ENCODE measurements around the gene SLCO2B1. TPM values are rescaled to one million over a fixed set of nuclear protein-coding genes. Genes with fewer than 3 reads are reported as not detected.

The SLCO2B1 gene
- total and polyA plus RNA-seq, 2 experiments from 2014 or later, result 0.07 TPM; not detected in 1

DNA sequence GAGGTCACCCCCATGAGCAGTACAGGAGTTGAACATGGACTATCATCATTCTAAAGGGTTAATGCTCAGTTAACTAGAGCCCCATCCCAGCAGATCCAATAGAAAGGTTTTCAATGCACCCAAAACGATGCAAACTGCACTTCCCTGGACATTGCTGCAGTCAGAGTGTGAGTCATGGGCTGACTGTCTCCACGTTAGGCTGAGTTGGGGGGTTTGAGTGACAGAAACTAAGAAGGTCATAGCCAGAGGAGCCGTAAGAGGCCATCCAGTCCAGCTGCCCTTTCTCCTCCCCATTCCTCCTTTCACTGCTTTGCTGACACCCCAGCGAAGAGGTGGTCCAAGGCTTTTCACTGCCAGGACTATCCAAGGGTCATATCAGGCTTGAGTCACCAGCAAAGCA is 43.7 kb upstream of the SLCO2B1 start:
- Histone ChIP-seq H3K27me3 (no peaks in the 10 kb centered on the region), H3K4me3 (no peak overlapping the region), H3K4me1 (ENCODE audit: low read depth) (no peaks in the 10 kb centered on the region), H3K36me3 (no peaks in the 10 kb centered on the region), H3K27ac (no peak overlapping the region), H3K9me3 (ENCODE audit: low read depth) (no peaks in the 10 kb centered on the region)
- peak in 1 of 2 donors; percentile 28 for DNase-seq (ENCODE audit: low read depth in 1 of 2, low spot score in 1 of 2)
- TF ChIP-seq, protein P1, sequence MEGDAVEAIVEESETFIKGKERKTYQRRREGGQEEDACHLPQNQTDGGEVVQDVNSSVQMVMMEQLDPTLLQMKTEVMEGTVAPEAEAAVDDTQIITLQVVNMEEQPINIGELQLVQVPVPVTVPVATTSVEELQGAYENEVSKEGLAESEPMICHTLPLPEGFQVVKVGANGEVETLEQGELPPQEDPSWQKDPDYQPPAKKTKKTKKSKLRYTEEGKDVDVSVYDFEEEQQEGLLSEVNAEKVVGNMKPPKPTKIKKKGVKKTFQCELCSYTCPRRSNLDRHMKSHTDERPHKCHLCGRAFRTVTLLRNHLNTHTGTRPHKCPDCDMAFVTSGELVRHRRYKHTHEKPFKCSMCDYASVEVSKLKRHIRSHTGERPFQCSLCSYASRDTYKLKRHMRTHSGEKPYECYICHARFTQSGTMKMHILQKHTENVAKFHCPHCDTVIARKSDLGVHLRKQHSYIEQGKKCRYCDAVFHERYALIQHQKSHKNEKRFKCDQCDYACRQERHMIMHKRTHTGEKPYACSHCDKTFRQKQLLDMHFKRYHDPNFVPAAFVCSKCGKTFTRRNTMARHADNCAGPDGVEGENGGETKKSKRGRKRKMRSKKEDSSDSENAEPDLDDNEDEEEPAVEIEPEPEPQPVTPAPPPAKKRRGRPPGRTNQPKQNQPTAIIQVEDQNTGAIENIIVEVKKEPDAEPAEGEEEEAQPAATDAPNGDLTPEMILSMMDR (IDR thresholded peaks at IDR 0.05; ENCODE audit: low read depth, low read length), result no peak

DNA sequence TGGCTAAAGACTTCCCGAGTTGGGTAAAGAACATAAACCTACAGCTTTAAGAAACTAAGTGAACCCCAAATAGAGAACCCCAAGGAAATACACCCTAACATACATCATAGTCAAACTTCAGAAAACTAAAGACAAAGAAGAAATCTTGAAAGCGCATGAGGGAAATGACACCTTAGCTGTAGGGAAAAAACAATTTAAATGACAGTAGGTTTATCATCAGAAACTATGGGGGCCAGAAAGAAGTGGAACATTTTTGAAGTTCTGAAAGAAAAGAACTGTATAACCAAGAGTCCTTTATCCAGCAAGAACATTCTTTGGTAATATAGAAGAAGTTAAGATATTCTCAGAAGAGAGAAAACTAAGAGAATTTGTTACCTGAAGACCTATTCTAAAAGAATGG is 38.7 kb upstream of the SLCO2B1 start:
- no peaks in the 10 kb centered on the region for H3K9me3 ChIP-seq (ENCODE audit: low read depth)
- no peaks in the 10 kb centered on the region for H3K4me1 ChIP-seq (ENCODE audit: low read depth)
- no peaks in the 10 kb centered on the region for H3K27me3 ChIP-seq
- H3K4me3 ChIP-seq, result no peak overlapping the region
- TF ChIP-seq, protein P1 (IDR thresholded peaks at IDR 0.05; ENCODE audit: low read depth, low read length), result no peak
- DNase-seq (ENCODE audit: low read depth in 1 of 2, low spot score in 1 of 2), result no peak
- H3K27ac ChIP-seq, result no peak overlapping the region
- H3K36me3 ChIP-seq, result no peaks in the 10 kb centered on the region

GRCh38 chr11:75113030-75113429 is 37.9 kb upstream of the SLCO2B1 start:
- DNase-seq (ENCODE audit: low read depth in 1 of 2, low spot score in 1 of 2), result no peak
- no peaks in the 10 kb centered on the region for H3K27me3 ChIP-seq
- no peaks in the 10 kb centered on the region for H3K4me1 ChIP-seq (ENCODE audit: low read depth)
- H3K27ac ChIP-seq, result no peak overlapping the region
- TF ChIP-seq, protein P1 (IDR thresholded peaks at IDR 0.05; ENCODE audit: low read depth, low read length), result no peak
- H3K4me3 ChIP-seq, result no peak overlapping the region
- no peaks in the 10 kb centered on the region for H3K36me3 ChIP-seq
- no peaks in the 10 kb centered on the region for H3K9me3 ChIP-seq (ENCODE audit: low read depth)

DNA sequence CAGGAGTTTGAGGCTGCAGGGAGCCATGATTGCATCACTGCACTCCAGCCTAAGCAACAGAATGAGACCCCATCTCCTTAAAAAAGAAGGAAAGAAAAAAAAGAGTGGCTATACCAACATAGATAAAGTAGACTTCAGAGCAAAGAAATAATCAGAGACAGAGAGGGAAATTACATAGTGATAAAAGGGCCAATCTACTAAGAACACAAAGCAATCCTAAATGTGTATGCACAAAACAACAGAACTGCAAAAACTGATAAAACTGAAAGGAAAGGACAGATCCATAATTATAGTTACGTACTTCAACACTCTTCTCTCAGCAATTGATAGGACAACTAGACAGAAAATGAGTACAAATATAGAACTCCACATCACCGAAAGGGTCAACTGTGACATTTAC is 36.4 kb upstream of the SLCO2B1 start:
- no peak for DNase-seq (ENCODE audit: low read depth in 1 of 2, low spot score in 1 of 2)
- no peak overlapping the region for H3K4me3 ChIP-seq
- TF ChIP-seq, protein P1 (IDR thresholded peaks at IDR 0.05; ENCODE audit: low read depth, low read length), result no peak
- no peak overlapping the region for H3K27ac ChIP-seq
- H3K9me3 ChIP-seq (ENCODE audit: low read depth), result no peaks in the 10 kb centered on the region
- H3K27me3 ChIP-seq, result no peaks in the 10 kb centered on the region
- no peaks in the 10 kb centered on the region for H3K36me3 ChIP-seq
- H3K4me1 ChIP-seq (ENCODE audit: low read depth), result no peaks in the 10 kb centered on the region

DNA sequence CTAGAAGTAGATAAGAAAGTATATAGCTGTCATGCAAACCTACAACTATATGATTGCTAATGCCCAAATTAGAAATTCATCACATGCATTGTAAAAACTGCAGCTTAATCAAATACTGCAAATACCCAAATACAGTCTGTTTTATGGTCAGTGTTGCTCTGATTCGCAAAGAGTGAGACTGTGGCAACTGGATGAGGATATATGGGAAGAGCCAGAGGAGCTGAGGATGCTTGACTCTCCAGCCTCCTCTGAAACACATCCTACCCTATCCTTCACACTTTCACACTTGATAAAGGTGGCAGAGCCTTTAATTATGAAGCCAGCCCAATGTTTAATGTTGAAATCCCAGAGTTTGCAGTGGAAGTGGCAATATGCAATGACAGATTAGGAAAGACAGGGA is 32.3 kb upstream of the SLCO2B1 start:
- Histone ChIP-seq H3K27ac (no peak overlapping the region), H3K4me3 (no peak overlapping the region), H3K36me3 (no peaks in the 10 kb centered on the region), H3K9me3 (ENCODE audit: low read depth) (no peaks in the 10 kb centered on the region), H3K27me3 (no peaks in the 10 kb centered on the region), H3K4me1 (ENCODE audit: low read depth) (no peaks in the 10 kb centered on the region)
- TF ChIP-seq, protein P1 (IDR thresholded peaks at IDR 0.05; ENCODE audit: low read depth, low read length), result no peak
- DNase-seq (ENCODE audit: low read depth in 1 of 2, low spot score in 1 of 2), result no peak

- no peak for DNase-seq (ENCODE audit: low read depth in 1 of 2, low spot score in 1 of 2)
- Histone ChIP-seq H3K27ac (no peak overlapping the region), H3K9me3 (ENCODE audit: low read depth) (no peaks in the 10 kb centered on the region), H3K4me3 (no peak overlapping the region), H3K36me3 (no peaks in the 10 kb centered on the region), H3K4me1 (ENCODE audit: low read depth) (no peaks in the 10 kb centered on the region), H3K27me3 (no peaks in the 10 kb centered on the region)
- TF ChIP-seq, protein P1 (IDR thresholded peaks at IDR 0.05; ENCODE audit: low read depth, low read length), result no peak
Observed at GRCh38 chr11:75126564-75126963, 24.3 kb upstream of the SLCO2B1 start.

Measured in cardiac muscle cell (in vitro differentiated cells and primary cell).